Measurements from ENCODE around the gene HMCN1.

- TF ChIP-seq CTCF (conservative IDR thresholded peaks at IDR 0.05) (no peak), EZH2 (IDR thresholded peaks at IDR 0.05; ENCODE audit: low read depth) (no peak)
These were observed 85.6 kb downstream of the HMCN1 start for GRCh38 chr1:185819798-185820197.
